Omental fat pad (tissue), 4 donors: ENCODE data around the gene AOPEP. TPM values are rescaled to one million over a fixed set of nuclear protein-coding genes. Genes with fewer than 3 reads are reported as not detected.

ENCODE experiments used
- ATAC-seq: fragments of 150-250 bp; one replicate; pipeline ENCODE4 v1.9.1; 2016; ENCODE audit warnings: mild to moderate bottlenecking, moderate library complexity; ENCODE audit not compliant: low FRiP score
- DNase-seq: peaks from one replicate; pipeline ENCODE4 v3.0.0-alpha.2; 2019; ENCODE audit warnings: low spot score
- CTCF ChIP-seq, 3 donors: fragments of 450-650 bp; IDR thresholded peaks; one replicate each; pipeline ENCODE4 v1.5.1; 2016 to 2017; ENCODE audit warnings: antibody characterized with exemption in 3 of 3, mild to moderate bottlenecking in 3 of 3, moderate library complexity in 2 of 3
- total RNA-seq, 4 donors: library from RNA; depleted of rRNA; stranded (reverse); fragments of >200 nt; gene quantifications; one replicate each; pipeline ENCODE4 v1.1.0, GENCODE V29; 2016

AOPEP gene
- total RNA-seq, 4 donors from 2014 or later, result 45.9 to 102 (median 55.1) TPM

DNA sequence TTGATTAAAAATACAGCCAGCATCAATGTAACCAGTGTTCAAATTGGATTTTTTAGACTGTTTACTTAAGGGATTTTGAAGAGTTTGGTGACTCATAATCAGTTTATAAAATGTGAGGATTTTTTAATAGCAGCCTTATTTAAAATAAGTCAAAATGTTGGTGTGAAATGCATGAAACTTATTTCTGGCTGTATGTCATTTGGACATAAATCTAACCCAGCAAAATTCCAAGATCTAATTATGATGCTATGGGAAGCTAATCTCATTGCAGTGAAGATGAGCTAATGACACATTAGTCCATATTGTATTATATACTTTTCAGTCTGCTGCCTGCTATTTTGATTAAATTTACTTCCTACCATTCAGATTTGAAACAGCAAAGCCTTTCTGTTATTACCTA lies 140.3 kb downstream of the AOPEP start:
- ATAC-seq, result no peak

DNA sequence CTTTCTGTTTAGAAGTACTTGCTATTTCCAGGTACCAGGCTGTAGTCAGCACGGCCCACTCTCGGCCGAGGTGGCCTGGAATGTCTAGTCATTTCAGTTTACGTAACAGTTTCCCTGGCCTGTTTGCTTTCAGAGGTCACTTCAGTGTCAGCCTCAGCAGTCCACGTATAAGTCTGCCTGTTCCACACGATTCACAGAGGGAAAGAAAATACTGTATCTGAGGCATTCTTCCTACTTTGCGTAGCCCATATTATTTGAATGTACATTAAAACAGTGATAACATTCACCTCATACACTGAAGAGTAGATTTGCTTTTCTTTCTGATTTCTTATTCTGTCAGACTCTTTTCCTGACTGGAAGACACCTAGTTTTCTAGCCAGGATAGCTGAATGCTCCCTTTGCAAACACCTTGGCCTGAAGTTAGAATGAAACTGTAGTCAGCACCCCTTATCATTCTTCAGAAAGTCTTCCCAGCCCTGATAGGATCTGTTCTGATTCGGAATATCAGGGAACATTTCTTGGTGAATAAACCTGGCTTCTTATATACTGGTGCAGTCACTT lies 140.9 kb downstream of the AOPEP start:
- TF ChIP-seq CTCF (IDR thresholded peaks at IDR 0.05), result no peak
- ATAC-seq (peak; percentile 85), DNase-seq (no peak)

More for the DNA sequence above, 140.3 kb downstream of the AOPEP start:
- DNase-seq, result no peak
- TF ChIP-seq CTCF (IDR thresholded peaks at IDR 0.05), result no peak

DNA sequence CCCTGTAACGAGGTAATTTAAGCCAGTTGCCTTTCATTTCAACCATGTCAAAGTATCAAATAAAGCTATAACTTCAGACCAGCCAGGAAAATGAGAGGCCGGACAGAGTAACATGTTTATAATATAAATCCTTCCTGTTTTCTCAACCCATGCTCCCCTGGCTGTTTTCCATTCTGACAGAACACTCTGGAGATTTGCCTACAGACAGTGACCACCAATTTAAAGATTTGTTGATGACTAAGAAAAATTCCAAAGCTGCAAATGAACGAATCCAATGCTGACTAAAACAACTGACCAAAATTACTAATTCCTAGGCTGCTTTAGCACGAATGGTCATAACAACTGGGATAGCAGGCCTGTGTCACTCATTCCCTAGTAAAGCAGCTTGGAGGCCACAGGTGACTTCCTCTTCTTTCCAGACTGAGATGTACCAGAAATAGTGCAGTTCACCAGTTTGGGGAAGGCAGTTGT lies 141.4 kb downstream of the AOPEP start:
- TF ChIP-seq CTCF (IDR thresholded peaks at IDR 0.05), result no peak
- DNase-seq (no peak), ATAC-seq (peak; percentile 39)

DNA sequence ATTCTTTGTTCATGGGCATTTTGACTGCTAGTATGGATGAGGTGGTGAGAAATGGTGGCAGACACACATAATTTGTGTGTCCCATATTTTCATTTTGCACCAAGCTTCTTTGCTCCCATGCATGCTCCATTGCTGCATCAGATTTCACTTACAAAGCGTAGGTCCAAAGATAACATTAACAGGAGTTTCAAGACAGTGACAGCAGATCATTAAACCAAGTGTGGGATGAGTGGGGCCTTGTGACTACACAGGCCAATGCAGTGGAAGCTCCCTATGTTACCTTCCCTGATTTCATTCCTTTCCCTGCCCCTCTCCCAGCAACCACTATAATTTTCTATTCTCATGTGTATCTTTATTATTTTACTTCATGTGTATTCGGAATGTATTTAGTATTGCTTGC lies 142.0 kb downstream of the AOPEP start:
- TF ChIP-seq CTCF (IDR thresholded peaks at IDR 0.05), result no peak
- ATAC-seq, result no peak
- no peak for DNase-seq

GRCh38 chr9:94869415-94869843 lies 142.9 kb downstream of the AOPEP start:
- TF ChIP-seq CTCF (IDR thresholded peaks at IDR 0.05), result no peak
- DNase-seq (no peak), ATAC-seq (no peak)

- DNase-seq (no peak), ATAC-seq (no peak)
- no peak for TF ChIP-seq CTCF (IDR thresholded peaks at IDR 0.05)
Observed at GRCh38 chr9:94870465-94870792, 143.9 kb downstream of the AOPEP start.

DNA sequence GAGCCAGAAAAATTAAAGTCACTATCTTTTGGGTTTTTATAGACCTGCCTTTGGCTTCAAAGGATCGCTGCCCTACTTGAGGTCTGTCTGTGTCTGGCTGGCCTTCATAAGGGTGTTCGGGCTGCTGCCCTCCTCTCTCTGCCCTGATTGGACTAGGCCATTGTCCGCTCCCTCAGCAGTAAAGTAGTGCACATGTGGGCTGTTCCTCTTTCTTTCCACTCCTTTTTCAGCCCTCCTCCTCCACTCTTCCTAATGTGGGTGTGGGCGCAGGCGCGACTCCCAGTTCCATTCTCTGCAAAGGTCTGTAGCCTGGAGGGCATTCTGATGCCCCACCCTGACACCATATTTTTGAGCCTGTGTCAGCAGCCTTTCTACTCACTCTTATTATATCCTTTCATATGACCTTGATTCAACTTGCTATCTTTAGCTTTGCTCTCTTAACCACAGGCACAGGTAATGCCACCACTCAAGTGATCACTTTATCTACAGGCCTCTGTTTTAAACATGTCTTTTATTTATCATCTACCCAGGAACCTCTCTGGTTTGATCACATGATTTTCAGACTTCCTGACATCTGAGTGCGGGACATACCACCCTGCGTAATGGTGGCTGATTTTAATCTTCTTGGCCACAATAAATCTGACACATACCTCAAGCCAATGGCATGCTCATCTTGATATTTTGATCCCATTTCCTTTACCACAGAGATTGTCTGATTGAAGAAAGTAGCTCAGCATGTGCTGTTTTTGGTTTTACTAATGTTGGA lies 144.5 kb downstream of the AOPEP start:
- peak; percentile 0 for ATAC-seq

More for the DNA sequence above, 144.5 kb downstream of the AOPEP start:
- no peak for TF ChIP-seq CTCF (IDR thresholded peaks at IDR 0.05)
- no peak for DNase-seq
